Daoy (cell line): ENCODE measurements around the gene ELMO1. TPM values are rescaled to one million over a fixed set of nuclear protein-coding genes. Genes with fewer than 3 reads are reported as not detected.

ENCODE experiments used
- DNase-seq: peaks from one replicate; pipeline ENCODE4 v3.0.0-alpha.2; 2015; ENCODE audit warnings: low read depth
- total RNA-seq: library from RNA; depleted of rRNA; stranded (reverse); fragments of >200 nt; shearing (Covaris generic); gene quantifications from 2 replicates; pipeline ENCODE4 v1.2.3, GENCODE V29; 2014; rRNA removed

Gene ELMO1
- 7.0 and 25.3 TPM in 2 replicates for total RNA-seq

GRCh38 chr7:37448636-37449361 lies at the start of gene ELMO1:
Gene ELMO1 (minus strand): TSS chr7:37448864. CDS start chr7:37342690, 106,174 bp downstream.
- peak; percentile 95 for DNase-seq

GRCh38 chr7:37497576-37497975 lies 48.9 kb upstream of the ELMO1 start:
- no peak for DNase-seq

GRCh38 chr7:37495574-37496184 lies 47.0 kb upstream of the ELMO1 start:
- DNase-seq = peak; percentile 23

- DNase-seq = peak; percentile 37
Measured at GRCh38 chr7:37494926-37495325, 46.3 kb upstream of the ELMO1 start.

- no peak for DNase-seq
Measured at GRCh38 chr7:37493810-37494209, 45.1 kb upstream of the ELMO1 start.

- DNase-seq = no peak
Measured at GRCh38 chr7:37493123-37493522, 44.5 kb upstream of the ELMO1 start.

- DNase-seq = no peak
Measured at GRCh38 chr7:37491919-37492694, 43.4 kb upstream of the ELMO1 start.

GRCh38 chr7:37489703-37490102 lies 41.0 kb upstream of the ELMO1 start:
- no peak for DNase-seq

- DNase-seq = no peak
Measured at GRCh38 chr7:37488163-37488764, 39.6 kb upstream of the ELMO1 start.

- DNase-seq = peak; percentile 26
Measured at GRCh38 chr7:37484426-37485073, 35.9 kb upstream of the ELMO1 start.

- no peak for DNase-seq
Measured at GRCh38 chr7:37483627-37484026, 35.0 kb upstream of the ELMO1 start.

- no peak for DNase-seq
Measured at GRCh38 chr7:37482953-37483352, 34.3 kb upstream of the ELMO1 start.

- DNase-seq = no peak
Measured at GRCh38 chr7:37482505-37482904, 33.8 kb upstream of the ELMO1 start.

- DNase-seq = no peak
Measured at GRCh38 chr7:37481722-37482288, 33.1 kb upstream of the ELMO1 start.

GRCh38 chr7:37481154-37481553 lies 32.5 kb upstream of the ELMO1 start:
- no peak for DNase-seq

- peak; percentile 77 for DNase-seq
Measured at GRCh38 chr7:37480041-37481031, 31.7 kb upstream of the ELMO1 start.

- no peak for DNase-seq
Measured at GRCh38 chr7:37476881-37477450, 28.3 kb upstream of the ELMO1 start.

- DNase-seq = no peak
Measured at GRCh38 chr7:37476428-37476827, 27.8 kb upstream of the ELMO1 start.

- DNase-seq = no peak
Measured at GRCh38 chr7:37475646-37476045, 27.0 kb upstream of the ELMO1 start.

GRCh38 chr7:37471619-37472018 lies 23.0 kb upstream of the ELMO1 start:
- DNase-seq = no peak
